ENCODE results near the gene SNX1. TPM values are rescaled to one million over a fixed set of nuclear protein-coding genes. Genes with fewer than 3 reads are reported as not detected.

The SNX1 gene
- total and polyA plus RNA-seq, 2 of the 13 experiments (the other 11 are each of a cell fraction or from before 2014, with no cell fraction given), result 29.3 to 60.1 TPM

- no peak for TF ChIP-seq ZNF672 (CRISPR knock-in tag; IDR thresholded peaks at IDR 0.05)
- TF ChIP-seq MAFK (conservative IDR thresholded peaks at IDR 0.05 in 1 of 2, IDR thresholded peaks at IDR 0.05 in 1 of 2; ENCODE audit: low read length in 2 of 2), result no peak
- no peak for TF ChIP-seq HES4 (CRISPR knock-in tag; IDR thresholded peaks at IDR 0.05; ENCODE audit: borderline replicate concordance)
- TF ChIP-seq ZNF556 (CRISPR knock-in tag; IDR thresholded peaks at IDR 0.05; ENCODE audit: borderline replicate concordance), result no peak
- TF ChIP-seq ZNF883 (CRISPR knock-in tag; IDR thresholded peaks at IDR 0.05; ENCODE audit: not compliant biosample characterization), result no peak
- TF ChIP-seq ZNF687 (CRISPR knock-in tag; IDR thresholded peaks at IDR 0.05), result no peak
- TF ChIP-seq KAT2B (IDR thresholded peaks at IDR 0.05; ENCODE audit: borderline replicate concordance, low read depth, low read length), result no peak
- TF ChIP-seq ZNF180 (CRISPR knock-in tag; IDR thresholded peaks at IDR 0.05; ENCODE audit: borderline replicate concordance, low read depth), result no peak
- TF ChIP-seq ZNF547 (CRISPR knock-in tag; IDR thresholded peaks at IDR 0.05), result no peak
- TF ChIP-seq ASH2L (IDR thresholded peaks at IDR 0.05; ENCODE audit: insufficient read length, low read depth, low read length), result peak; percentile 57
- TF ChIP-seq ZNF740 (CRISPR knock-in tag; IDR thresholded peaks at IDR 0.05), result no peak
- TF ChIP-seq ZNF318 (CRISPR knock-in tag; IDR thresholded peaks at IDR 0.05), result no peak
Observed at GRCh38 chr15:64072812-64073211, 23.0 kb upstream of the SNX1 start (continued).

All from HepG2 (cell line).